Right atrium auricular region (tissue), 2 donors: ENCODE data around the gene POLR3E. TPM values are rescaled to one million over a fixed set of nuclear protein-coding genes. Genes with fewer than 3 reads are reported as not detected.

ENCODE experiments used
- DNase-seq: peaks from one replicate; pipeline ENCODE4 v3.0.0-alpha.2; 2019; ENCODE audit warnings: low spot score
- H3K27ac ChIP-seq, 2 donors: fragments of 200-600 bp; sonication (generic); 1 replicate in 1 of 2; 2 replicates in 1 of 2; pipeline ENCODE4 v1.5.1; 2016 to 2019
- H3K27me3 ChIP-seq, 2 donors: fragments of 200-600 bp; sonication (generic); one replicate each; pipeline versions ENCODE4 v1.5.1 to v1.6.0; 2017 to 2019
- H3K36me3 ChIP-seq: fragments of 200-600 bp; sonication (generic); one replicate; pipeline ENCODE4 v1.5.1; 2016
- H3K4me1 ChIP-seq, 2 donors: fragments of 200-600 bp; sonication (generic); one replicate each; pipeline versions ENCODE4 v1.5.1 to v1.6.0; 2017 to 2019
- H3K4me3 ChIP-seq, 2 donors: fragments of 200-600 bp; sonication (generic); 1 replicate in 1 of 2; 2 replicates in 1 of 2; pipeline ENCODE4 v1.5.1; 2017 to 2019; ENCODE audit warnings: mild to moderate bottlenecking in 1 of 2, moderate library complexity in 1 of 2
- H3K9me3 ChIP-seq, 2 donors: fragments of 200-600 bp; sonication (generic); one replicate each; pipeline ENCODE4 v1.5.1; 2019
- total RNA-seq, 2 donors: library from RNA; depleted of rRNA; stranded (reverse); fragments of >200 nt; gene quantifications; one replicate each; pipeline ENCODE4 v1.1.0, GENCODE V29; 2016
- TF ChIP-seq, protein P1 (sequence below), 2 donors: fragments of 200-600 bp; sonication (generic); IDR thresholded peaks; one replicate each; pipeline ENCODE4 v1.5.1; 2019; ENCODE audit warnings: antibody characterized with exemption in 2 of 2

The POLR3E gene
- total RNA-seq, 2 donors from 2014 or later = 30.3 to 31.1 TPM

DNA sequence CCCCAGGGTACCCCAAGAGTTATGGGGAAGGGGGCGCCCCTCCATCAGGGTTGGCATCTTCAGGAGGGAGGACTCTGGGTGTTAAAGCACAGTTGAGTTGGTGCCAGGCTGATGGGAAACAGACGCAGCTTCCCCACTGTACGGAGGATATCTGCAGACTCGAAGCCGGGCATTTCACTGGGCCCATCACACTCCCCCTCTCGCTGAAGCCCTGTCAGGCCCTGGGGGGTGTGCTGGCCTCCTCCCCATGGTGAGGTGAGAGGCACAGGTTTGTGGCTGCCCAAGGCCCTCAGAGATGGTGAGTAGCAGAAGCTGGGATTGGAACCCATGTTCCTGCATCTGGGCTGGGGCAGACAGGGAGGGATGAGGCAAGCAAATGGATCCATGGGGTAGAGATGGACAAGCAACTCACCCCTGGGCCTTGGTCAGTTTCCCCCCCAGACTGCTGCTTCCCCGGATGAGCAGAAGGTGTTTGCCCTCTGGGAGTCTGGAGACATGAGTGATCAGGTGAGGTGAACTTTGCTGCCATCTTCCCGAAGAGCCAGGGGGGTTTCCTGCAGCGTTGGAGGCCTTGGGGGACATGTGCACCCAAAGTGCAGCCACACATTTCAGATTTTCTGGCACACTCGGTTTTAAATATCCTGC is 31.0 kb downstream of the POLR3E start:
- no peaks in the 10 kb centered on the region for H3K27me3 ChIP-seq
- peak; percentile 38 for DNase-seq
- H3K27ac ChIP-seq = no peak overlapping the region
- peaks cover 82% of the 10 kb centered on the region for H3K36me3 ChIP-seq
- no peaks in the 10 kb centered on the region for H3K4me1 ChIP-seq
- H3K4me3 ChIP-seq = no peak overlapping the region
- TF ChIP-seq, protein P1, sequence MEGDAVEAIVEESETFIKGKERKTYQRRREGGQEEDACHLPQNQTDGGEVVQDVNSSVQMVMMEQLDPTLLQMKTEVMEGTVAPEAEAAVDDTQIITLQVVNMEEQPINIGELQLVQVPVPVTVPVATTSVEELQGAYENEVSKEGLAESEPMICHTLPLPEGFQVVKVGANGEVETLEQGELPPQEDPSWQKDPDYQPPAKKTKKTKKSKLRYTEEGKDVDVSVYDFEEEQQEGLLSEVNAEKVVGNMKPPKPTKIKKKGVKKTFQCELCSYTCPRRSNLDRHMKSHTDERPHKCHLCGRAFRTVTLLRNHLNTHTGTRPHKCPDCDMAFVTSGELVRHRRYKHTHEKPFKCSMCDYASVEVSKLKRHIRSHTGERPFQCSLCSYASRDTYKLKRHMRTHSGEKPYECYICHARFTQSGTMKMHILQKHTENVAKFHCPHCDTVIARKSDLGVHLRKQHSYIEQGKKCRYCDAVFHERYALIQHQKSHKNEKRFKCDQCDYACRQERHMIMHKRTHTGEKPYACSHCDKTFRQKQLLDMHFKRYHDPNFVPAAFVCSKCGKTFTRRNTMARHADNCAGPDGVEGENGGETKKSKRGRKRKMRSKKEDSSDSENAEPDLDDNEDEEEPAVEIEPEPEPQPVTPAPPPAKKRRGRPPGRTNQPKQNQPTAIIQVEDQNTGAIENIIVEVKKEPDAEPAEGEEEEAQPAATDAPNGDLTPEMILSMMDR (IDR thresholded peaks at IDR 0.05) = no peak
- no peaks in the 10 kb centered on the region for H3K9me3 ChIP-seq

DNA sequence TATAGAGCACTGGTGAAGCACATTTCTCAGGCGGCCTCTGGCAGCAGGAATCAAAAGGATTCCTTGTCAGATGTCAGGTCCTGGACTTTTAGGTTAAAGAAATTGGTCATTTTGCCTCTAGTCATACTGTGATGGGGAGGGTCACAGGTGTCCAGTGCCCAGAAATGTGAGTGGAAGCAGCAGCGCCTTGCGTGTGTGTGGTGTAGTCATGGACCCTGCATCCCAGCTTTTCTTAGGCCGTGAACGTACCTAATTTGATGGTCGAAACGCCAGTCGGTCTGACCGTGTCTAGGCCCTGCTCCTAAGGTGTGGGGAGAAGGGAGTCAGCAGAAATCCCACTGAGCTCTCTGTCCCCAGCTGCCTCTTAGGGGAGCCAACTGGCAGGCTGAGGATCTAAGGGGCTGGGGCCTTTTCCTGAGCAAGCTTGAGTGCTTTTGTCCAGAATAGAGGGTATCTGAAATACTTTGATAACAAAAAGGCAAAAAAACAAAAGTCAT is 32.0 kb downstream of the POLR3E start:
- no peak overlapping the region for H3K4me3 ChIP-seq
- DNase-seq = peak; percentile 42
- no peaks in the 10 kb centered on the region for H3K4me1 ChIP-seq
- no peaks in the 10 kb centered on the region for H3K9me3 ChIP-seq
- no peaks in the 10 kb centered on the region for H3K27me3 ChIP-seq
- TF ChIP-seq, protein P1 (IDR thresholded peaks at IDR 0.05) = no peak
- no peak overlapping the region for H3K27ac ChIP-seq
- H3K36me3 ChIP-seq = peaks cover 79% of the 10 kb centered on the region

DNA sequence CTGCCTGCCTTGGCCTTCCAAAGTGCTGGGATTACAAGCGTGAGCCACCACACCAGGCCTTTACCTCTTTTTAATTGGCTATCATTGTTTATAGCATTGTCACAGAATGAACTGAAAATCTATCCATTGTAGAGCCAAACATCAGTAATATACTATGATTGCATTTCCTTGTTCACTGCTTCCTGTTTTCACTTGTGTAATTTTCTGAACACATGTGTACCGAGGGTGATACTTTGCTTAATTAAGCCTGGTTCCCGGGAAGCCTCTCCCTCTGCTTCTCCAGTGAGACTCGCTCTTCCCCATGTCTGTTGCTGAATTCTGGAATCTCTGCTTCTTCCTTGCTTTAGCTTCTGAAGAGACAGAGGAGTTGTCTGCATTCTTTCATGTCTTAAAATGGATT is 33.1 kb downstream of the POLR3E start:
- Histone ChIP-seq H3K27me3 (no peaks in the 10 kb centered on the region), H3K4me3 (no peak overlapping the region), H3K9me3 (no peaks in the 10 kb centered on the region), H3K4me1 (no peaks in the 10 kb centered on the region), H3K27ac (no peak overlapping the region), H3K36me3 (peaks cover 79% of the 10 kb centered on the region)
- DNase-seq = no peak
- TF ChIP-seq, protein P1 (IDR thresholded peaks at IDR 0.05) = no peak

DNA sequence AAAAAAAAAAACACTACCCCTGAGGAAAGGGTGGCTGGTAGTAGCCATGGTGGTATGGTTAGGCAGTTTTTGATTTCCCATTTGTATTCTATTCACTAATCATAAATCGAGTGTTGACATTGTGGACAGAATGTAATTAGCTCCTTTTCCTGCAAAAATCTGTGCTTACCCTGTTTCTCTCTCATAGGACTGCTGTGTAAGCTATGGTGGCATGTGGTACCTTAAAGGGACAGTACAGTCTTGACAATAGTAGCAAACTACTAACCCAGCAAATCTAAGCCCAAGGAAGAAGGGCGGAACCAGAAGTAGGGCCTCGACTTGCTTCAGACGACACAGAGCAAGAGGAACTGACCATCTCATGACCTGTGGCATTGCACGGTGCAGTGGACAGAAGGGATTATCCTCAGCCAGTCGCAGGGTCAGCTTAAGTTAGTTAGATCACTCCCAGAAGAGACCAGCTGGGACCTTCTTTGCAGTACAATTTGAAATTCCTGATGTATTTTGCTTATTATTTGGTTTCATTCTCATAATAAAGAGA is 36.3 kb downstream of the POLR3E start:
- H3K4me3 ChIP-seq = no peak overlapping the region
- H3K36me3 ChIP-seq = peaks cover 61% of the 10 kb centered on the region
- no peaks in the 10 kb centered on the region for H3K27me3 ChIP-seq
- peaks cover 5 to 21% of the 10 kb centered on the region in 2 donors for H3K9me3 ChIP-seq
- TF ChIP-seq, protein P1 (IDR thresholded peaks at IDR 0.05) = no peak
- no peak overlapping the region for H3K27ac ChIP-seq
- DNase-seq = no peak
- H3K4me1 ChIP-seq = no peaks in the 10 kb centered on the region

DNA sequence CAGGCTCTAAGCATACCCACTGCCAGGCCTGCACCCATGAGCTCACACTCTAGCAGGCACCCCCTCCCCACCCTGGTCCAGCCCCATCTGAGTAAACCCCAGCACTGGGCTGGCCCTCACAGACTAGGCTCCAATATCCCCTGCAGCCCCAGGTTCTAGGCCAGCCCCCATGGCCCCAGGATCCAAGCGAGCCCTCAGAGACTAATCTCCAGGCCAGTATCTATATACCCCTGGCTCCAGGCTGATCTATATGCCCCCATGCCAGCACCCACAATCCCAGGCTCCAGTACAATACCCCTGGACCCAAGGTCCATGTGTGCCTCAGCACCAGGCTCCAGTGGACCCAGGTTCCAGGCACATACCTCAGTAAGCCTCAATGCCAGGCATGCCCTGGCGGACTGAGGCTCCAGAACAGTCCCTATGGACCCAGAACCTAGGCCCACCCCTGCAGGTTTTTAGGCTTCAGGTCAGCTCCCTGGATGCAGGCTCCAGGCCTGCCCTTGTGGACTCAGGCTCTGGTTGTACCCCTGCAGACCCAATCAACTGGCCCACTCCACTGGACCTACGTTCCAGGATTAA is 38.5 kb downstream of the POLR3E start:
- Histone ChIP-seq H3K36me3 (peaks cover 51% of the 10 kb centered on the region), H3K27ac (no peak overlapping the region), H3K4me1 (no peaks in the 10 kb centered on the region), H3K27me3 (no peaks in the 10 kb centered on the region), H3K9me3 (peaks cover 5 to 21% of the 10 kb centered on the region in 2 donors), H3K4me3 (no peak overlapping the region)
- TF ChIP-seq, protein P1 (IDR thresholded peaks at IDR 0.05) = no peak
- no peak for DNase-seq
